Stimulated activated CD4-positive, alpha-beta T cell treated with anti-CD3 and anti-CD28 coated beads, TNF-alpha, amount 100 ng/mL, for 24 hours (primary cell): Measurements from ENCODE around the gene CST3.

Experiments
- DNase-seq, 3 experiments: peaks; one replicate each; pipeline ENCODE4 v3.0.0-alpha.2; 2020; ENCODE audit warnings: low read depth in 3 of 3

The CST3 gene

DNA sequence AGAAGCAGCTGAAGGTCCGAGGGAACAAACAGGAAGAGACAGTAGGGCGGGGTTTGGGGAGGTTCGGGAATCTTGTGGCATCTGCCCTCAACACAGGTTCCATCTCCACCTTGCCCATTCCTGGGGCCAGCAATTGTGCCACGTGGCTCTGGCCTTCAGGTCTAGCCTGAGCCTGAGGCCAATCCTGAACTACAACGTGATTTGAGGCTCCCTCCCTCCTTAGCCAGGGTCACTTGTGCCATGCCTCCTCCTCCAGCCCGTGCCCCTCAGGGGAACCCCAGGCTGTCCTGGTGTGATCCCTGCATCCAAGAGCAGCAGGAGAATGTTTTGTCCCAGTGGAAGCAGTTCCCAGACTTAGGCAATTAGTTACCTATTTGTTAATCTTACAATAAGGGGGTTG lies 35.1 kb downstream of the CST3 start:
- DNase-seq, result no peak

DNA sequence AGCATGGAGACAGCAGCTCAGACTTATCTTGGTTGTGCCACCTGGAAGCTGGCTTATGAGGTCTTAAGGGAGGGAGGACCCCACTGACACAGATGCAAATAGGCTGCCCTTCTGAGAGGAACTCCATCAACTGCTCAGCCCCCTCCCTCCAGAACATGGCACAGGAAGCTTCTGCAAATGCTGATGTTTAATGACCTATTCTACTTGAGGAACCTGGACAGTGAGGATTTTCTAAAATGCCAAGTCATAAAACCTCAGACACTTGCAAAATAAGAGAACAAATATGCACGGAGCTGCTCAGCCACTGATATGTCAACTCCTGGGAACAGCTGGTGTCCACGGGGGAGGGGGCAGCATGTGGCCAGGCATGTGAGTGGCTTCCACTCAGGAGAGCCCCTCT lies 35.5 kb downstream of the CST3 start:
- no peak for DNase-seq

DNA sequence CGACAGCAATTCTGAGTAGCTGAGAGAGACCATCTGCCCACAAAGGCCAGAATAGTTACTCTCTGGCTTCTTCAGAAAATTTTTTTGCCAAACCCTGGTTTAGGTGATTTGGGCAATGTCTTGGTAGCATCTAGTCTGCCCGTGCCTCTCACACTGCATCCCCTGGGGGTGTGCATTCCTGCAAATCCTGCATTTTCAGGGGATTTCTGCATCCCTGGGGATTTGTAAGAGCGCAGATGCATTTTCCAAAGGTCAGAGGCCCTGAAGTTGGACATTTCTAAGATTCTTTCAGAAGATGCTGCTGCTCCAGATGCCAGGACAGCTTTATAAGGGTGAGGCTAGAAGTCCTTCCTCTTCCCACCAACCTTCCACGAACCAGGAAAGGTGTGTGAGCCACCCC lies 36.0 kb downstream of the CST3 start:
- no peak for DNase-seq

DNA sequence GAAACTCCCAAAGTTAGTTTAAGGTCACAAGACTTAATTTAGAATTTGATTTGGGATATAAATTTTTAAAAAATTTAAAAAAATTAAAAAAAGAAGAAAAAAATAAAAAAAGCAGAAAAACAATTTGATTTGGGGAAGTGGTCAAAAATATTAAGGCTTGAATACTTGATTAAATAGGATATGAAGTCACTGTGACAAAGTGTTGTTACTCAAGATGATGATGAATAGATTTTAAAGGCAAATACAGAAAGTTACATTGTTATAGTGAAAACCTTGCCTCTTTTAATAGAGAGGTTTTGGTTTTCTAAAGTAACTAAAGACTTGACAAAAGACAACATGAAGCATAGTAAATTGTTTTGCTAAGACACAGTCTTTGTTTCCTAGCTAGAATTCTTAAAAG lies 39.3 kb downstream of the CST3 start:
- DNase-seq, result no peak

GRCh38 chr20:23596579-23597250 lies 41.0 kb downstream of the CST3 start:
- DNase-seq, result no peak

GRCh38 chr20:23595941-23596340 lies 41.8 kb downstream of the CST3 start:
- DNase-seq, result no peak

DNA sequence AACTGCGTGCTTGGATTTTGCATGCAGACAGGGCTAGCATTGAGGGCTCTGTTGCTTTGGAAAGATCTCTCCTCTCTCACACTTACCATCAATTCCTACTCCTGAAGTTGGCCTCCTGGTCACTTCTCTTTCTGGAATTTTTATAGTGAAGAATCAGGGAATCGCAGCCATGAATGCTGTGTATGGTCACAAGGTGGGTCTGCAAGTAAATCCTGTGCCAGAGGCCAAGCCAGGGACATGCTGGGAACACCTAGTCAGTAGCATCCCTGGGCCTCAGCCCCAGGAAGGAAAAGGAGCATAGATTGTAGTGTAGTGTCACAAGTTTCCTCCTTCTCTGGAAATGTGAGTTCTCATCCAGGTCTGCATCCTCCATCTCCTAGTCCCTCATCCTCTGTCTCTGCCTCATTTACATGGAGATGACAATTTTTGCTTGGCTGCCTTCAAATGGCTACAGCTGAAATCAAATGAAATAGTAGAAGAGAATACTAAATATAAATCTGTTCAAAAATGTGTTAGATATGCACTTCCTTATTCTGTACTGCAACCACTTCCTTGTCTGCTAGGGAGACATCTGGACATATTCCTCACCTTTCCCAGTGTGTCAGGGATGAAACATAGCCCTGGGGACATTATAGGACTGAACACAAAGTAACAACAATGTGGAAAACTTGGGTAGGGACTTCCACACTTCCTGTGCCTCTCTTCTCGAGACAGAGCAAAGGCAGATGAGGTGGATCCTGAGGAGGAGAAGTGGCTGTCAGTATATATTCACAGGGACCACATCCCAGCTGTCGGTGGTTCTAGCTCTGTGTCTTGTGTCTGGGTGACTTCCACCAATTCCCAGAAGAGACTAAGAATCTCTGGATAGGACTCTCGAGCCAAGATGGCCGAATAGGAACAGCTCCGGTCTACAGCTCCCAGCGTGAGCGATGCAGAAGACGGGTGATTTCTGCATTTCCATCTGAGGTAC lies 49.0 kb downstream of the CST3 start:
- no peak for DNase-seq

DNA sequence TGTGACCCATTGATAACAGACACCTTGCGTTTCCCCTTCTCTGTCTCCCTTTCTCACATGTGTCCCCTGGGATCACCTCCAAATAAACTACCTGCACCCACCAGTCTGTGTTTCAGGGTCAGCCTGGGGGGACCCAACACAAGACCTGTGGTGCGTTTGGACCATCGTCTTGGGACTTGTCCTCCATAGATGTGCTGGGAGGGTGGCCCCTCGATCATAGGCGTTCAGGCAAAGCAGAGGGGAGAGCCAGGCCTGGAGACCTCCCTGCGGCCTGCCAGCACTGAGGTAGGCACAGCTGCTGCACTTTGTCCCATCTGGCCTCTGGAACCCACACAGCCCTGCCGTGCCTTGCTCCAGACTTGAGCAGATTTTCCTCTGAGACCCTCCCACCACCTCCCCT lies 50.1 kb downstream of the CST3 start:
- no peak for DNase-seq

DNA sequence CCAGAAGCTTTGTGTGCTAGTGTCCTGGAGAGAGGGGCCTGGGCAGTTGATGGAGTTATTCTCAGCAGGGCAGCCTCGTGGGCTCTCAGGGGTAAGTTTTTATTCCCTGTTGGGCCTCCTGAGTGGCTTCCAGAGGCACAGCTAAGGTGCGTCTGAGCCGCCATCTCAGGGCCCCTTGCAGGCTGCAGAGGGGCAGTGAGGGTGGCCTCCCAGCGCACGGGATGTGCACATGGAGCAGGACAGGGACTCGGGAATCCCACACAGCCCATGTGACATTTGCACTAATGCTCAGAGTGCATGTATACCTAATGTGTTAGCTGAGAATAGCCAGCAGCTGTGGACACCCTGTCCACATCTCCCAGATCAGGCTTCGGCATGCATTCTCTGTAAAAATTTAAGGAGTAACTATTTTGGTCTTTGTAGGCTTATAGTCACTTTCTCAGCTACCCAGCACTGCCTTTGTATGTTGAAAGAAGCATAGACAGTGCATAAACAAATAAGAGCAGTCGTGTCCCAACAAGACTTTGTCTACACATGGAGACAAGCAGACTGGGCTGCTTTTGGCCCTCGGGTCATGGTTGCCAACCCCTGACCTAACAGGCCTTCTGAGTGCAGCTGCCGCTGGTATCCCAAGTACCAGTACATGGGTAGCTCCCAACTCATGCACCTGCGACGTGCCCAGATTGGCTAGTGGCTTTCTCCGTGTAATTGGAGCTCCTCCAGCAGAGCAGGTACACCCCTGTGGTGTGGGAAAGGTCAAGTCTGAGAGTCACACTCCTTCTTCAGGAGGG lies 50.8 kb downstream of the CST3 start:
- no peak for DNase-seq

GRCh38 chr20:23585808-23586734 lies 51.7 kb downstream of the CST3 start:
- no peak for DNase-seq

DNA sequence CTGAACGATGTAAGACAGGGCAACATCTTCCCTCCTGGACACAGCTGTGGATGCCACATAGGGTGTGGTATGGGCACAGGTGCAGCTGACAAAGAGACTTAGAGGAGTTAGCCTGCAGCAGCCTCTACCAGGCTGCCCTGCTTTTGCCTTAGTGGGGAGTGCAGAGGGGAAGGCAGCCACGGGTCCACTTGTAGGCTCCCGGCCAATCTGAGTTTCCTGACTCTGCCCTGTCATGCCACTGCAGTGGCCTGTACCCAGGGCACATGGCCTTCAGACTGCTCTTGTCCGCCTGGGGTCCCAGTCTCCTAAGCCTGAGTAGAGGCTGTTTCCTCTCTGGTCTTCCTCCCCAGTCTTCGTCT lies 52.3 kb downstream of the CST3 start:
- DNase-seq, result no peak

DNA sequence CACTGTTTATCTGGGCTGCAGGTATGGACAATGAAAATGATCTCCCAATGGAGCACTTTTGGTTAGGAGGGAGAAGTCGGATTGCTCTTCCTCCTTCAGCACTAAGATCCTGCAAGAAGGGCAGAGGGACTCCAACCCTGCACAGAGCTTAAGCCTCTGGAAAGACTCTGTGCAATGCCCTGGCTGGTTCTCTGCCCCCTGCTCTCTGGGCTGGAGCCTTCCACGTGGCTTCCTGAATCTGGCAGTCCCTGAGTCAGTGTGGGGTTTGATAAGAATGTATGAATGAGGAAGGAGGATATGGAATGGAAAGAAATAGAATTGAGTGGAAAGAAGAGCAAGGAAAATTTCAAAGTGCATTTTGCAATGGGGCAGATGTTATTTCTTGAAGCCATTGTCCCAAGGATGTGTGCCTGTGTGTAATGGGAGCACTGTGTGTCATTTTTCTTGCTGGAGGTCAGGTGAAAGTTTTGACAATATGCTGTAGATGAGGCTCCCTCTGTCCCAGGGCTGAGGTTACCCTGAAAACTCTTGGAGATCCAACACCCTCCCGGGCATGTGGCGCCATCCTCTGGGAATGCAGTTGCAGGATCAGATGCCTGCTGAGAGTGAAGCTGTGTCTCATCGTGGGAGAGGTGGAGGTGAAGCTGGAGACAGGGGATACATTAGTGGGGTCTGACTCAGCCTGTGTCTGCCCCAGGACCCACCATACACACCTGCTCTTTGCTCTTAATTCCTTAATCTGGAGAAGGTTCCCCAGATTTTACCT lies 53.1 kb downstream of the CST3 start:
- no peak for DNase-seq
